Tibial nerve (tissue), 4 donors: ENCODE results near the gene SLC35G6. TPM values are rescaled to one million over a fixed set of nuclear protein-coding genes. Genes with fewer than 3 reads are reported as not detected.
A peak's percentile ranks its signal among the peaks of the same experiment; 100 is the strongest.

Experiments used
- DNase-seq, 2 donors: peaks; one replicate each; pipeline ENCODE4 v3.0.0-alpha.2; 2019; ENCODE audit warnings: low spot score in 2 of 2
- H3K27ac ChIP-seq, 4 donors: fragments of 200-600 bp; sonication (generic) in 3 of 4; one replicate each; pipeline ENCODE4 v1.5.1; 2017 to 2019; ENCODE audit warnings: mild to moderate bottlenecking in 1 of 4
- H3K27me3 ChIP-seq, 2 donors: fragments of 200-600 bp; sonication (generic) in 1 of 2; one replicate each; pipeline versions ENCODE4 v1.5.1 to v1.6.0; 2017 to 2019
- H3K36me3 ChIP-seq, 3 donors: fragments of 200-600 bp; sonication (generic); one replicate each; pipeline ENCODE4 v1.5.1; 2018 to 2019
- H3K4me1 ChIP-seq, 4 donors: fragments of 200-600 bp; sonication (generic) in 3 of 4; one replicate each; pipeline ENCODE4 v1.5.1; 2017 to 2019
- H3K4me3 ChIP-seq, 4 donors: fragments of 200-600 bp; sonication (generic) in 3 of 4; one replicate each; pipeline ENCODE4 v1.5.1; 2017 to 2019; ENCODE audit warnings: mild to moderate bottlenecking in 1 of 4, moderate library complexity in 1 of 4
- H3K9me3 ChIP-seq, 4 donors: fragments of 200-600 bp; sonication (generic) in 3 of 4; one replicate each; pipeline ENCODE4 v1.5.1; 2017 to 2019
- EP300 ChIP-seq, 2 donors: sonication (generic); formaldehyde crosslinking; IDR thresholded peaks; one replicate each; pipeline ENCODE4 v1.6.1; 2017; ENCODE audit warnings: antibody characterized with exemption in 2 of 2, mild to moderate bottlenecking in 1 of 2
- POLR2A ChIP-seq, 2 donors: fragments of 450-650 bp; IDR thresholded peaks; one replicate each; pipeline ENCODE4 v1.6.1; 2017; ENCODE audit warnings: antibody characterized with exemption in 2 of 2, mild to moderate bottlenecking in 2 of 2, moderate library complexity in 2 of 2
- WGBS, 2 donors: methylation state at CpG; one replicate each; pipeline ENCODE4 v1.1.5; 2018; 5-methylcytosine and 5-hydroxymethylcytosine counted together
- total RNA-seq, 4 donors: library from RNA; depleted of rRNA; stranded (reverse); fragments of >200 nt; gene quantifications; one replicate each; pipeline ENCODE4 v1.1.0, GENCODE V29; 2016
- TF ChIP-seq, protein P1 (sequence below), 5 experiments: fragments of 200-600 bp in 3 of 5; fragments of 450-650 bp in 2 of 5; sonication (generic) in 3 of 5; IDR thresholded peaks; one replicate each; pipeline ENCODE4 v1.5.1; 2016 to 2019; ENCODE audit warnings: antibody characterized with exemption in 5 of 5, mild to moderate bottlenecking in 3 of 5, moderate library complexity in 2 of 5

Gene SLC35G6
- total RNA-seq, 4 donors from 2014 or later, result not detected

DNA sequence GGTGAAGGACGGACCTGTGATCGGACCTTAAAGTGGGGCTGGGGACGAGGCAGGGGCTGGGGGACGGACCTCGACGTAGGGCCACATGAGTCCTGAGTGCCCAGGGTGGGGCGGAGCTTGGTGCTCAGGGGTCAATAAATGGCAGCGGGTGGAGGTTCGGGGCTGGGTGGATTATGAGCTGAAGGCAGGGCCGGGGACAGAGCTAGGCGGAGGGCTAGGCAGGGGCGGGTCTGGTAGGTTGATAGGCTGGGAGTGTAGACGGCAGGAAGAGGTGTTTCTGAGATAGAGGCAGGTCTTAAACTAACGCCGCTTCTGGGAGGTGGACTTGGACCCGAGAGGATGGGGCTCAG, 35.7 kb upstream of the SLC35G6 start:
- DNase-seq, result no peak
- H3K27ac ChIP-seq, result peak overlapping the region in 1 of 4 donors; percentile 34
- no peaks in the 10 kb centered on the region for H3K9me3 ChIP-seq
- H3K27me3 ChIP-seq, result peaks cover 0 to 70% of the 10 kb centered on the region in 2 donors
- peaks cover 0 to 31% (median 12%) of the 10 kb centered on the region in 4 donors for H3K4me1 ChIP-seq
- TF ChIP-seq, protein P1, sequence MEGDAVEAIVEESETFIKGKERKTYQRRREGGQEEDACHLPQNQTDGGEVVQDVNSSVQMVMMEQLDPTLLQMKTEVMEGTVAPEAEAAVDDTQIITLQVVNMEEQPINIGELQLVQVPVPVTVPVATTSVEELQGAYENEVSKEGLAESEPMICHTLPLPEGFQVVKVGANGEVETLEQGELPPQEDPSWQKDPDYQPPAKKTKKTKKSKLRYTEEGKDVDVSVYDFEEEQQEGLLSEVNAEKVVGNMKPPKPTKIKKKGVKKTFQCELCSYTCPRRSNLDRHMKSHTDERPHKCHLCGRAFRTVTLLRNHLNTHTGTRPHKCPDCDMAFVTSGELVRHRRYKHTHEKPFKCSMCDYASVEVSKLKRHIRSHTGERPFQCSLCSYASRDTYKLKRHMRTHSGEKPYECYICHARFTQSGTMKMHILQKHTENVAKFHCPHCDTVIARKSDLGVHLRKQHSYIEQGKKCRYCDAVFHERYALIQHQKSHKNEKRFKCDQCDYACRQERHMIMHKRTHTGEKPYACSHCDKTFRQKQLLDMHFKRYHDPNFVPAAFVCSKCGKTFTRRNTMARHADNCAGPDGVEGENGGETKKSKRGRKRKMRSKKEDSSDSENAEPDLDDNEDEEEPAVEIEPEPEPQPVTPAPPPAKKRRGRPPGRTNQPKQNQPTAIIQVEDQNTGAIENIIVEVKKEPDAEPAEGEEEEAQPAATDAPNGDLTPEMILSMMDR (IDR thresholded peaks at IDR 0.05), result no peak
- H3K4me3 ChIP-seq, result peak overlapping the region in 3 of 4 donors; percentile 8 to 43 (median 27)
- no peaks in the 10 kb centered on the region for H3K36me3 ChIP-seq
- WGBS, 2 donors, result 4 to 7% methylated on average over 16 of the region's 16 CpGs

DNA sequence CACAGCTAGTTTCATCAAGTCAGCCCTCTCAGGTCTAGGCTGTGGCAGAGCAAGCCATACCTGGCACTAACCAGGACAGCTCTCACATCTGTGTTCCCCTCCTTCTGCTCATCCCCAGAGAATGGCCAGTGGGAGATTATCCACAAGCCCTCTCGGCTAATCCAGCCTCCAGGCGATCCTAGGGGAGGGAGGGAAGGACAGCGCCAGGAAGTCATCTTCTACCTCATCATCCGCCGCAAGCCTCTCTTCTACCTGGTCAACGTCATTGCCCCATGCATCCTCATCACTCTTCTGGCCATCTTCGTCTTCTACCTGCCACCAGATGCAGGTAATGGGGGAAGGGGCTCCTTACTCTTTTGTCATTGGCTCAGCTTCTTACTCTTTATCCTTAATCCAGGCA, 32.8 kb upstream of the SLC35G6 start:
- DNase-seq, result no peak
- 88 to 90% methylated on average over 7 of the region's 7 CpGs for WGBS, 2 donors
- Histone ChIP-seq H3K4me1 (peaks cover 0 to 25% (median 9%) of the 10 kb centered on the region in 4 donors), H3K27me3 (peaks cover 0 to 50% of the 10 kb centered on the region in 2 donors), H3K4me3 (no peak overlapping the region), H3K9me3 (no peaks in the 10 kb centered on the region), H3K36me3 (no peaks in the 10 kb centered on the region), H3K27ac (no peak overlapping the region)
- TF ChIP-seq EP300 (IDR thresholded peaks at IDR 0.05) (no peak), POLR2A (IDR thresholded peaks at IDR 0.05) (no peak)
- TF ChIP-seq, protein P1 (IDR thresholded peaks at IDR 0.05), result no peak

DNA sequence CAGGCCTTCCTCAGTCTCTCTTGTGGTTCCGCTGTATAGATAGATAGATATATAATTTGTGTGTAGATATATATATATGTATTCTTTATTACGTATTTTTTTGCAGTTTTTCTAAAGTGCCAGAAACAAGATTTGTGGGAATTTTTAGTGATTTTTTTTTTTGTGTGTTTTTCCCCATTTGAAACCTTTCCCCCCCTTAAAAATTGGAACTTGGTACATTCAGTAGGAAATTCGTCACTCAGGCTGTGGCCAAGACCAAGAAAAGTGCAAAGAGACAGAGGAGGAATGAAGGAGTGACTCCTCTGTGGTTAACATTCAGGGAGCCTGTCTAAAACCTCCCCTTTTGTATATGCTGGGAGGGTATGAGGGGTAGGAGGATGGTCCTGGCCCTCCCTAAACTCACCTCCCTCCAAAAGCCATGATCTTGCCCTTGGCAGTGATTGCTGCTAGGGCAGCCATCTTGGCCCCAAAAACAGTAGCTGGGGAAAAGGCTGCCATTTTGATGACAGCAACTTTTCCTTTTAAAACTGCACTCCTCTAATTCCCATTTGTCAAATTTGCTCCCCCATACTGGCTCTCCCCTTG, 21.2 kb upstream of the SLC35G6 start:
- H3K4me1 ChIP-seq, result peaks cover 0 to 35% (median 7%) of the 10 kb centered on the region in 4 donors
- peak overlapping the region in 2 of 4 donors; percentile 52 to 70 for H3K27ac ChIP-seq
- WGBS, 2 donors, result 65 to 67% methylated on average over 3 of the region's 3 CpGs
- H3K9me3 ChIP-seq, result no peaks in the 10 kb centered on the region
- no peak overlapping the region for H3K4me3 ChIP-seq
- H3K36me3 ChIP-seq, result peaks cover 0 to 39% (median 9%) of the 10 kb centered on the region in 3 donors
- DNase-seq, result no peak
- no peak for TF ChIP-seq POLR2A (IDR thresholded peaks at IDR 0.05)
- TF ChIP-seq, protein P1 (IDR thresholded peaks at IDR 0.05), result no peak
- TF ChIP-seq EP300 (IDR thresholded peaks at IDR 0.05), result no peak
- H3K27me3 ChIP-seq, result no peaks in the 10 kb centered on the region

DNA sequence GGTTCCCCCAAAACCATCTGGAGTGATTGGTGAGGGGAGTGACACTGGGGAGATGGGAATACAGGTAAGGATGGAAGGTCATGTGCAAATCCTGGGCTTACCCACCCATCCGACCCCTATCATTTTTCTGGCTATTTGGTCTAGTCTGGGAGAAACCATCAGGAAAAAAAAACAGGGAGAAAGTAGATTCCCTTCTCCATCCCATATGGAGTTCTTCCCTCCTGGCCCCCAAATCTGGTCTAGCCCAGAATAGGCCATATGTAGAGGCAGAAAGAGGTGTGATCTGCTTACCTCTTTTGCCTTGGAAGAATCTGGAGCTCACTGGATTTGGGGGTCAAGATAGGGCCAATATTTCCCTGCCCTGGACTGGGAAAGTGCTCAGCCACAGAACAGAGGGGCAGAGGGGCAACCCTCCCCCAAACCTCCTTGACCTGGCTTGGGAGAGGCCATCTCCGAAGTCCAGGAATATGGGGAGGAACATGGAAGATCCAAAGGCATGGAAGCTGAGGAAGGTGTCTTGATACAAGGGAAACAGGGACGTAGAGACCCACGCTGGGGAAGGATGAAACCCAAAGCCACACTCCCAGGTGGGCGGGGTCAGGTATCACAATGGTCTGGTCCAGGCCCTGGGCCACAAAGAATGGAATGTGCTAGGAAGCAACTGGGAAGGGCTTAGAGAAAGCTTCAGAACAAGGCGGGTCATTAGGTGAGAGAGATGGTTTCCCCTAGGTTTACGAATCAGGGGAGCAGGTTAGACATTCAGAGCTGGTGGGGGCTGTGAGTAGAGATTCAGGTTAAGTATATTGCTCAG, 20.2 kb upstream of the SLC35G6 start:
- Histone ChIP-seq H3K27ac (peak overlapping the region; percentile 22 to 79 (median 43)), H3K27me3 (no peaks in the 10 kb centered on the region), H3K36me3 (peaks cover 0 to 49% (median 9%) of the 10 kb centered on the region in 3 donors), H3K4me1 (peaks cover 0 to 38% (median 9%) of the 10 kb centered on the region in 4 donors), H3K4me3 (no peak overlapping the region), H3K9me3 (no peaks in the 10 kb centered on the region)
- TF ChIP-seq POLR2A (IDR thresholded peaks at IDR 0.05) (no peak), EP300 (IDR thresholded peaks at IDR 0.05) (no peak)
- TF ChIP-seq, protein P1 (IDR thresholded peaks at IDR 0.05), result no peak
- DNase-seq, result no peak
- whole genome bisulfite sequencing, 2 donors, result 89 to 91% methylated on average over 7 of the region's 7 CpGs
